MCF 10A (cell line): ENCODE results near the gene MET. TPM values are rescaled to one million over a fixed set of nuclear protein-coding genes. Genes with fewer than 3 reads are reported as not detected.
A peak's percentile ranks its signal among the peaks of the same experiment; 100 is the strongest.

ENCODE experiments used
- BruUV-seq: library from RNA; stranded (reverse); fragments of 400-500 nt; replicated peaks from 2 replicates; lab custom pipeline; 2021; lab: Mats Ljungman, UMichigan
- CTCF ChIA-PET: fragments of 300-600 bp; sonication (Branson Sonifier 250); formaldehyde crosslinking; extraction: SDS; loops from one replicate; lab custom pipeline; 2021; ENCODE audit warnings: antibody characterized with exemption, inconsistent platforms; lab: Yijun Ruan, JAX
- POLR2A ChIA-PET: fragments of 300-600, 350-650 bp; sonication (Branson Sonifier 250); formaldehyde crosslinking; extraction: SDS; loops from one replicate; lab custom pipeline; 2020; ENCODE audit warnings: antibody characterized with exemption, inconsistent platforms; lab: Yijun Ruan, JAX
- DNase-seq: peaks from one replicate; pipeline ENCODE4 v3.0.0-alpha.2; 2018; ENCODE audit not compliant: unreplicated experiment
- H3K27ac Mint-ChIP-seq: one replicate; pipeline ENCODE4 v1.8.0; 2022; ENCODE audit warnings: mild to moderate bottlenecking, low read depth, mixed read lengths; ENCODE audit not compliant: unreplicated experiment
- H3K27me3 Mint-ChIP-seq: one replicate; pipeline ENCODE4 v1.8.0; 2022; ENCODE audit warnings: mixed read lengths; ENCODE audit not compliant: insufficient read depth, unreplicated experiment
- H3K36me3 Mint-ChIP-seq: one replicate; pipeline ENCODE4 v1.8.0; 2022; ENCODE audit warnings: mild to moderate bottlenecking, moderate library complexity, mixed read lengths; ENCODE audit not compliant: insufficient read depth, unreplicated experiment
- H3K4me1 Mint-ChIP-seq: one replicate; pipeline ENCODE4 v1.8.0; 2022; ENCODE audit warnings: mixed read lengths; ENCODE audit not compliant: insufficient read depth, unreplicated experiment
- H3K4me3 Mint-ChIP-seq: one replicate; pipeline ENCODE4 v1.8.0; 2022; ENCODE audit warnings: mild to moderate bottlenecking, moderate library complexity, mixed read lengths; ENCODE audit not compliant: unreplicated experiment
- H3K9me3 Mint-ChIP-seq: one replicate; pipeline ENCODE4 v1.8.0; 2022; ENCODE audit warnings: mixed read lengths; ENCODE audit not compliant: unreplicated experiment
- CTCF ChIP-seq: fragments of 200-600 bp; IDR thresholded peaks from one replicate; pipeline ENCODE4 v1.8.0; 2022; ENCODE audit warnings: antibody characterized with exemption, mild to moderate bottlenecking; ENCODE audit not compliant: unreplicated experiment
- intact Hi-C: fragments of 100-400 bp; cut with micrococcal nuclease; formaldehyde crosslinking; loops from 2 replicates; pipeline ENCODE4 v1.14.1; 2022
- total RNA-seq: library from RNA; stranded (reverse); gene quantifications from 2 replicates; pipeline ENCODE4 v1.2.3, GENCODE V29; 2022

The MET gene
- total RNA-seq, 1 experiment from 2014 or later = 129 TPM

- H3K27me3 Mint-ChIP-seq = no peaks in the 10 kb centered on the region
- POLR2A ChIA-PET = interaction anchor here (2.4 kb wide), 1 partner anchor 8 kb away, joined by 10 read pairs; no protein-coding TSS in a partner anchor
- intact Hi-C loops = no loop called here
- H3K27ac Mint-ChIP-seq = no peak overlapping the region
- H3K36me3 Mint-ChIP-seq = peaks cover 19% of the 10 kb centered on the region
- no peak overlapping the region for H3K4me3 Mint-ChIP-seq
- no TSS peak for BruUV-seq
- no peaks in the 10 kb centered on the region for H3K9me3 Mint-ChIP-seq
- no peak for DNase-seq
- peaks cover 30% of the 10 kb centered on the region for H3K4me1 Mint-ChIP-seq
- CTCF ChIA-PET = interaction anchor here (0.5 to 2.9 kb wide), 7 partner anchors 8 to 207 kb away, joined by 3 to 6 read pairs (median 4); no protein-coding TSS in a partner anchor
- no peak for TF ChIP-seq CTCF
These were observed 54.2 kb downstream of the MET start for GRCh38 chr7:116726149-116726548.

- H3K36me3 Mint-ChIP-seq = peaks cover 24% of the 10 kb centered on the region
- TF ChIP-seq CTCF = no peak
- intact Hi-C loops = no loop called here
- H3K27me3 Mint-ChIP-seq = no peaks in the 10 kb centered on the region
- ChIA-PET CTCF (interaction anchor here (0.6 to 2.9 kb wide), 6 partner anchors 9 to 135 kb away, joined by 3 to 6 read pairs (median 4); no protein-coding TSS in a partner anchor), POLR2A (interaction anchor here (0.7 to 2.4 kb wide), 2 partner anchors 9 to 95 kb away, joined by 3 to 10 read pairs; no protein-coding TSS in a partner anchor)
- BruUV-seq = no TSS peak
- no peak overlapping the region for H3K4me3 Mint-ChIP-seq
- H3K4me1 Mint-ChIP-seq = peaks cover 30% of the 10 kb centered on the region
- no peak for DNase-seq
- H3K27ac Mint-ChIP-seq = peak overlapping the region; percentile 29
- no peaks in the 10 kb centered on the region for H3K9me3 Mint-ChIP-seq
These were observed 54.9 kb downstream of the MET start for GRCh38 chr7:116726713-116727431.

- peak overlapping the region; percentile 29 for H3K27ac Mint-ChIP-seq
- CTCF ChIA-PET = interaction anchor here (1.6 to 2.9 kb wide), 3 partner anchors 9 to 135 kb away, joined by 4 to 6 read pairs (median 6); no protein-coding TSS in a partner anchor
- POLR2A ChIA-PET = interaction anchor here (0.7 to 2.4 kb wide), 4 partner anchors 10 to 95 kb away, joined by 3 to 10 read pairs (median 4); no protein-coding TSS in a partner anchor
These were observed 55.5 kb downstream of the MET start for GRCh38 chr7:116727432-116728009.

More at GRCh38 chr7:116727432-116728009, 55.5 kb downstream of the MET start:
- Mint-ChIP-seq H3K4me1 (peaks cover 30% of the 10 kb centered on the region), H3K27me3 (no peaks in the 10 kb centered on the region), H3K4me3 (no peak overlapping the region), H3K9me3 (no peaks in the 10 kb centered on the region), H3K36me3 (peaks cover 28% of the 10 kb centered on the region)
- no peak for TF ChIP-seq CTCF
- no peak for DNase-seq
- no TSS peak for BruUV-seq
- intact Hi-C loops = no loop called here
